SK-N-SH (cell line): ENCODE measurements around the gene MORN5. TPM values are rescaled to one million over a fixed set of nuclear protein-coding genes. Genes with fewer than 3 reads are reported as not detected.

Source experiments
- CTCF ChIA-PET: fragments of 300-600, 350-600 bp; formaldehyde crosslinking; extraction: SDS; loops from one replicate; lab custom pipeline; 2021; lab: Yijun Ruan, JAX
- POLR2A ChIA-PET: fragments of 350-600 bp; sonication (Branson Sonifier 250); formaldehyde crosslinking; extraction: SDS; loops from one replicate; lab custom pipeline; 2020; ENCODE audit warnings: antibody characterized with exemption, inconsistent platforms; lab: Yijun Ruan, JAX
- DNase-seq: peaks from one replicate; pipeline ENCODE4 v3.0.0; 2012
- H2AFZ ChIP-seq: fragments of 200-600 bp; sonication (generic); 2 replicates; pipeline ENCODE4 v1.8.1; 2016; ENCODE audit warnings: antibody characterized with exemption, mild to moderate bottlenecking, low read depth
- H3F3A ChIP-seq: fragments of 200-600 bp; sonication (generic); replicated peaks from 2 replicates; pipeline ENCODE3; 2016; ENCODE audit warnings: antibody characterized with exemption, mild to moderate bottlenecking; ENCODE audit not compliant: insufficient read depth
- H3K27ac ChIP-seq, 2 experiments: fragments of 200-500 bp in 1 of 2; fragments of 200-600 bp in 1 of 2; sonication (Bioruptor generic) in 1 of 2; sonication (generic), shearing (Covaris generic) in 1 of 2; 2 replicates each; pipeline versions ENCODE4 v1.5.1 to v1.6.1; 2014 to 2016; ENCODE audit warnings: low read depth in 2 of 2, inconsistent platforms in 1 of 2, low read length in 1 of 2, mild to moderate bottlenecking in 1 of 2, mixed read lengths in 1 of 2
- H3K27me3 ChIP-seq: fragments of 200-600 bp; sonication (generic), shearing (Covaris generic); 2 replicates; pipeline ENCODE4 v1.6.1; 2016; ENCODE audit warnings: mixed run types; ENCODE audit not compliant: insufficient read depth
- H3K36me3 ChIP-seq, 2 experiments: fragments of 200-500 bp in 1 of 2; fragments of 200-600 bp in 1 of 2; sonication (Bioruptor generic) in 1 of 2; sonication (generic) in 1 of 2; replicated peaks in 1 of 2; 2 replicates each; pipeline versions ENCODE3 to v1.5.1; 2014 to 2016; ENCODE audit warnings: low read length in 1 of 2, mild to moderate bottlenecking in 1 of 2; ENCODE audit not compliant: insufficient read depth in 2 of 2, control insufficient read depth in 1 of 2
- H3K4me1 ChIP-seq, 2 experiments: fragments of 200-500 bp in 1 of 2; fragments of 200-600 bp in 1 of 2; sonication (Bioruptor generic) in 1 of 2; sonication (generic), shearing (Covaris generic) in 1 of 2; 2 replicates each; pipeline versions ENCODE4 v1.5.1 to v1.6.1; 2014 to 2016; ENCODE audit warnings: low read depth in 1 of 2, low read length in 1 of 2, mixed run types in 1 of 2; ENCODE audit not compliant: insufficient read depth in 2 of 2, control insufficient read depth in 1 of 2
- H3K4me2 ChIP-seq: fragments of 200-600 bp; sonication (generic), shearing (Covaris generic); 2 replicates; pipeline ENCODE4 v1.6.1; 2017; ENCODE audit warnings: mixed run types
- H3K4me3 ChIP-seq, 2 experiments: fragments of 200-500 bp in 1 of 2; fragments of 200-600 bp in 1 of 2; sonication (Bioruptor generic) in 1 of 2; sonication (generic), shearing (Covaris generic) in 1 of 2; 2 replicates each; pipeline versions ENCODE4 v1.5.1 to v1.8.1; 2014 to 2016; ENCODE audit warnings: low read depth in 2 of 2, inconsistent platforms in 1 of 2, low read length in 1 of 2, mild to moderate bottlenecking in 1 of 2, mixed read lengths in 1 of 2, moderate library complexity in 1 of 2
- H3K79me2 ChIP-seq: fragments of 200-600 bp; sonication (generic); 2 replicates; pipeline ENCODE4 v1.8.1; 2017; ENCODE audit warnings: mild to moderate bottlenecking; ENCODE audit not compliant: insufficient read depth
- H3K9ac ChIP-seq: fragments of 200-600 bp; sonication (generic); 2 replicates; pipeline ENCODE4 v1.6.1; 2017; ENCODE audit warnings: mixed run types
- H3K9me2 ChIP-seq: fragments of 200-600 bp; sonication (generic); 2 replicates; pipeline ENCODE4 v1.6.1; 2017; ENCODE audit warnings: mixed run types
- H3K9me3 ChIP-seq: fragments of 200-600 bp; sonication (generic); 2 replicates; pipeline ENCODE4 v1.6.1; 2017; ENCODE audit warnings: mixed run types, mild to moderate bottlenecking, moderate library complexity
- H4K20me1 ChIP-seq: fragments of 200-600 bp; sonication (generic); 2 replicates; pipeline ENCODE4 v1.6.1; 2017; ENCODE audit warnings: mild to moderate bottlenecking, mixed run types; ENCODE audit not compliant: insufficient read depth
- CHD2 ChIP-seq: fragments of 150-350 bp; IDR thresholded peaks from 2 replicates; pipeline ENCODE4 v1.6.1; 2018; ENCODE audit warnings: low read length; ENCODE audit not compliant: partially characterized antibody
- FOXM1 ChIP-seq: IDR thresholded peaks from 2 replicates; pipeline ENCODE4 v1.4.0; 2012; ENCODE audit warnings: low read depth, mild to moderate bottlenecking
- GATA2 ChIP-seq: sonication (generic); formaldehyde crosslinking; IDR thresholded peaks from 2 replicates; pipeline ENCODE4 v1.5.0; 2020; ENCODE audit warnings: mild to moderate bottlenecking, missing genetic modification reagents
- MEF2A ChIP-seq: IDR thresholded peaks from 2 replicates; pipeline ENCODE4 v1.4.0; 2012; ENCODE audit warnings: low read depth, borderline replicate concordance
- RAD21 ChIP-seq: IDR thresholded peaks from 2 replicates; pipeline ENCODE4 v1.6.1; 2012; ENCODE audit warnings: mild to moderate bottlenecking, low read length
- TAF1 ChIP-seq: IDR thresholded peaks from 2 replicates; pipeline ENCODE4 v1.6.1; 2012; ENCODE audit warnings: low read depth, mild to moderate bottlenecking, low read length, moderate library complexity, borderline replicate concordance
- YY1 ChIP-seq: IDR thresholded peaks from 2 replicates; pipeline ENCODE4 v1.4.0; 2012; ENCODE audit warnings: low read depth, mild to moderate bottlenecking
- WGBS: methylation state at CpG from one replicate; pipeline ENCODE4 v1.1.6; 2017; ENCODE audit warnings: low lambda C conversion rate; 5-methylcytosine and 5-hydroxymethylcytosine counted together
- polyA plus RNA-seq, 3 experiments: library from polyadenylated mRNA; depleted of rRNA; stranded (reverse); fragments of >200 nt; gene quantifications; 2 replicates each; pipeline ENCODE4 v1.2.3, GENCODE V29; 2012
- TF ChIP-seq, protein P1 (sequence below): IDR thresholded peaks from 2 replicates; pipeline ENCODE4; 2012
- TF ChIP-seq, protein P2 (sequence below): IDR thresholded peaks from 2 replicates; pipeline ENCODE4 v1.4.0; 2012; ENCODE audit warnings: low read depth, borderline replicate concordance
- TF ChIP-seq, protein P3 (sequence below): IDR thresholded peaks from 2 replicates; pipeline ENCODE4 v1.4.0; 2012; ENCODE audit warnings: low read depth, borderline replicate concordance
- TF ChIP-seq, protein P4 (sequence below): fragments of 200-600 bp; sonication (generic); IDR thresholded peaks from 2 replicates; pipeline ENCODE4 v1.6.1; 2017; ENCODE audit warnings: antibody characterized with exemption, mild to moderate bottlenecking, moderate library complexity
- TF ChIP-seq, protein P5 (sequence below): fragments of 150-350 bp; IDR thresholded peaks from 2 replicates; pipeline ENCODE4 v1.6.1; 2017; ENCODE audit warnings: antibody characterized with exemption, low read length, low read depth, borderline replicate concordance

MORN5 gene
- polyA plus RNA-seq, 1 of the 3 experiments (the other 2 are of a cell fraction): not detected

DNA sequence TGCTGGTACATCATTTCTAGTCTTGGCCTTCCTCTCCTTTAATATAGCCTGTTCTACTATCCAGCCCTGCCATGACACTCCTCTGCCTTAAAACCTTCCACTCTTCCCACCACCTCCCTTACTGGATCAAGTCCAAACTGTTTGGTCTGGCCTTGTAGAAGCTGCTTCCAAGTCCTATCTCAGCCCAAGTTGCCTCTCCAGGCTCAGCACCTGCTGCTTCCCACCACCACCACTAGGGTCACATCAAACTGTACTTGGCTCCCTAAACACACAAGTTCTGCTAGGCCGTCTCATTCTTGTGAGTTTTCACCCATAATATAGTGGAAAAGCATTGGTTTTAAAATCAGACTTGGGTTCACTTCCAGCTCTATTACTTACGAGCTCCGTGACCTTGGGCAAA lies 1.5 kb upstream of the MORN5 start:
- TF ChIP-seq, protein P1, sequence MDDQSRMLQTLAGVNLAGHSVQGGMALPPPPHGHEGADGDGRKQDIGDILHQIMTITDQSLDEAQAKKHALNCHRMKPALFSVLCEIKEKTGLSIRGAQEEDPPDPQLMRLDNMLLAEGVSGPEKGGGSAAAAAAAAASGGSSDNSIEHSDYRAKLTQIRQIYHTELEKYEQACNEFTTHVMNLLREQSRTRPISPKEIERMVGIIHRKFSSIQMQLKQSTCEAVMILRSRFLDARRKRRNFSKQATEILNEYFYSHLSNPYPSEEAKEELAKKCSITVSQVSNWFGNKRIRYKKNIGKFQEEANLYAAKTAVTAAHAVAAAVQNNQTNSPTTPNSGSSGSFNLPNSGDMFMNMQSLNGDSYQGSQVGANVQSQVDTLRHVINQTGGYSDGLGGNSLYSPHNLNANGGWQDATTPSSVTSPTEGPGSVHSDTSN: no peak
- no peak for TF ChIP-seq MEF2A
- TF ChIP-seq RAD21: no peak
- TF ChIP-seq, protein P2, sequence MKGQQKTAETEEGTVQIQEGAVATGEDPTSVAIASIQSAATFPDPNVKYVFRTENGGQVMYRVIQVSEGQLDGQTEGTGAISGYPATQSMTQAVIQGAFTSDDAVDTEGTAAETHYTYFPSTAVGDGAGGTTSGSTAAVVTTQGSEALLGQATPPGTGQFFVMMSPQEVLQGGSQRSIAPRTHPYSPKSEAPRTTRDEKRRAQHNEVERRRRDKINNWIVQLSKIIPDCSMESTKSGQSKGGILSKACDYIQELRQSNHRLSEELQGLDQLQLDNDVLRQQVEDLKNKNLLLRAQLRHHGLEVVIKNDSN: no peak
- TF ChIP-seq, protein P3, sequence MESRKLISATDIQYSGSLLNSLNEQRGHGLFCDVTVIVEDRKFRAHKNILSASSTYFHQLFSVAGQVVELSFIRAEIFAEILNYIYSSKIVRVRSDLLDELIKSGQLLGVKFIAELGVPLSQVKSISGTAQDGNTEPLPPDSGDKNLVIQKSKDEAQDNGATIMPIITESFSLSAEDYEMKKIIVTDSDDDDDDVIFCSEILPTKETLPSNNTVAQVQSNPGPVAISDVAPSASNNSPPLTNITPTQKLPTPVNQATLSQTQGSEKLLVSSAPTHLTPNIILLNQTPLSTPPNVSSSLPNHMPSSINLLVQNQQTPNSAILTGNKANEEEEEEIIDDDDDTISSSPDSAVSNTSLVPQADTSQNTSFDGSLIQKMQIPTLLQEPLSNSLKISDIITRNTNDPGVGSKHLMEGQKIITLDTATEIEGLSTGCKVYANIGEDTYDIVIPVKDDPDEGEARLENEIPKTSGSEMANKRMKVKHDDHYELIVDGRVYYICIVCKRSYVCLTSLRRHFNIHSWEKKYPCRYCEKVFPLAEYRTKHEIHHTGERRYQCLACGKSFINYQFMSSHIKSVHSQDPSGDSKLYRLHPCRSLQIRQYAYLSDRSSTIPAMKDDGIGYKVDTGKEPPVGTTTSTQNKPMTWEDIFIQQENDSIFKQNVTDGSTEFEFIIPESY: no peak
- TF ChIP-seq CHD2: no peak
- TF ChIP-seq, protein P4, sequence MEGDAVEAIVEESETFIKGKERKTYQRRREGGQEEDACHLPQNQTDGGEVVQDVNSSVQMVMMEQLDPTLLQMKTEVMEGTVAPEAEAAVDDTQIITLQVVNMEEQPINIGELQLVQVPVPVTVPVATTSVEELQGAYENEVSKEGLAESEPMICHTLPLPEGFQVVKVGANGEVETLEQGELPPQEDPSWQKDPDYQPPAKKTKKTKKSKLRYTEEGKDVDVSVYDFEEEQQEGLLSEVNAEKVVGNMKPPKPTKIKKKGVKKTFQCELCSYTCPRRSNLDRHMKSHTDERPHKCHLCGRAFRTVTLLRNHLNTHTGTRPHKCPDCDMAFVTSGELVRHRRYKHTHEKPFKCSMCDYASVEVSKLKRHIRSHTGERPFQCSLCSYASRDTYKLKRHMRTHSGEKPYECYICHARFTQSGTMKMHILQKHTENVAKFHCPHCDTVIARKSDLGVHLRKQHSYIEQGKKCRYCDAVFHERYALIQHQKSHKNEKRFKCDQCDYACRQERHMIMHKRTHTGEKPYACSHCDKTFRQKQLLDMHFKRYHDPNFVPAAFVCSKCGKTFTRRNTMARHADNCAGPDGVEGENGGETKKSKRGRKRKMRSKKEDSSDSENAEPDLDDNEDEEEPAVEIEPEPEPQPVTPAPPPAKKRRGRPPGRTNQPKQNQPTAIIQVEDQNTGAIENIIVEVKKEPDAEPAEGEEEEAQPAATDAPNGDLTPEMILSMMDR: peak; percentile 58
- POLR2A ChIA-PET: no interaction called here
- DNase-seq: peak; percentile 60

DNA sequence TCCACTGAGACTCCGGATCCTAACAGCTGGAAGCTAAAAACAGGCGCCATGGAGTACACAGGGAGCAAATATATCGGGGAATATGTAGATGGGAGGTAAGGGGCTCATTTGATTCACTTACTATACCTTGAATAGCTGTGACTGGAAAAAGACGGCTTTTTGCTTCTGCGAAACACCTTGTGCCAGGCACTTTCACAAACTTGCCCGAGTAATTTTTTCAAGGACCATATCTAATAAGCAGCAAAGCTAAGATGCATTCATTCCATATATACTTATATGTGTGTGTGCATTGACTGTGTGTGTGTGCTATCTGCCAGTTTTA lies 178 bp downstream of the MORN5 start:
- Histone ChIP-seq H3F3A (no peaks in the 10 kb centered on the region), H4K20me1 (peaks cover 20% of the 10 kb centered on the region), H2AFZ (peak overlapping the region; percentile 96), H3K4me2 (peak overlapping the region; percentile 78), H3K79me2 (peaks cover 40% of the 10 kb centered on the region), H3K9me2 (no peaks in the 10 kb centered on the region), H3K9me3 (no peaks in the 10 kb centered on the region; the same call in 1 of the 2 replicates), H3K27ac (no peak overlapping the region), H3K9ac (no peak overlapping the region), H3K36me3 (peaks cover 0 to 5% of the 10 kb centered on the region in 2 experiments), H3K27me3 (no peaks in the 10 kb centered on the region; the same call in 1 of the 2 replicates), H3K4me1 (peaks cover 0 to 2% of the 10 kb centered on the region in 2 experiments; a peak in 2 of 4 replicates), H3K4me3 (peak overlapping the region; percentile 75 to 96)
- WGBS: 11% methylated on average over 5 of the region's 6 CpGs
- no peak for TF ChIP-seq FOXM1
- no peak for TF ChIP-seq YY1
- TF ChIP-seq TAF1: no peak
- TF ChIP-seq, protein P5, sequence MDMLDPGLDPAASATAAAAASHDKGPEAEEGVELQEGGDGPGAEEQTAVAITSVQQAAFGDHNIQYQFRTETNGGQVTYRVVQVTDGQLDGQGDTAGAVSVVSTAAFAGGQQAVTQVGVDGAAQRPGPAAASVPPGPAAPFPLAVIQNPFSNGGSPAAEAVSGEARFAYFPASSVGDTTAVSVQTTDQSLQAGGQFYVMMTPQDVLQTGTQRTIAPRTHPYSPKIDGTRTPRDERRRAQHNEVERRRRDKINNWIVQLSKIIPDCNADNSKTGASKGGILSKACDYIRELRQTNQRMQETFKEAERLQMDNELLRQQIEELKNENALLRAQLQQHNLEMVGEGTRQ: no peak
- no peak for TF ChIP-seq GATA2 (CRISPR knock-in tag)
- ChIA-PET POLR2A (interaction anchor here (0.6 to 0.7 kb wide), 2 partner anchors 14 to 31 kb away, joined by 3 read pairs; no protein-coding TSS in a partner anchor), CTCF (interaction anchor here (1.1 to 8.8 kb wide), 7 partner anchors 11 to 191 kb away, joined by 3 to 46 read pairs (median 7); no protein-coding TSS in a partner anchor)
- no peak for DNase-seq

More for the DNA sequence above, 1.5 kb upstream of the MORN5 start:
- Histone ChIP-seq H2AFZ (no peak overlapping the region), H3K4me3 (no peak overlapping the region; a peak in 1 of 4 replicates), H3K79me2 (peaks cover 54% of the 10 kb centered on the region), H3K9me3 (no peaks in the 10 kb centered on the region; the same call in 1 of the 2 replicates), H3K9ac (no peak overlapping the region), H3K4me2 (peak overlapping the region; percentile 49; the same call in 1 of the 2 replicates), H3K4me1 (peaks cover 0 to 2% of the 10 kb centered on the region in 2 experiments; a peak in 2 of 4 replicates), H4K20me1 (peaks cover 32% of the 10 kb centered on the region), H3K9me2 (no peaks in the 10 kb centered on the region), H3K27ac (no peak overlapping the region), H3K27me3 (no peaks in the 10 kb centered on the region), H3K36me3 (peaks cover 4 to 5% of the 10 kb centered on the region in 2 experiments), H3F3A (no peaks in the 10 kb centered on the region)
- CTCF ChIA-PET: interaction anchor here (0.6 to 8.8 kb wide), 15 partner anchors 8 to 196 kb away, joined by 3 to 46 read pairs (median 4); no protein-coding TSS in a partner anchor
- WGBS: 83% methylated on average over 3 of the region's 3 CpGs
